Activated CD4-positive, CD25-positive, alpha-beta regulatory T cell (primary cell): ENCODE measurements around the gene STK10.

ENCODE experiments used
- DNase-seq, 4 experiments: peaks; one replicate each; lab custom pipeline; 2025; lab: John Stamatoyannopoulos, UW

Gene STK10

GRCh38 chr5:172188893-172189692, 1.1 kb upstream of the STK10 start:
- no peak for DNase-seq

GRCh38 chr5:172187118-172188032, 649 bp downstream of the STK10 start:
- DNase-seq: peak; percentile 18 to 44 (median 42)

- no peak for DNase-seq
These were observed 1.8 kb downstream of the STK10 start for GRCh38 chr5:172186114-172186695.

- DNase-seq: no peak
These were observed 2.9 kb downstream of the STK10 start for GRCh38 chr5:172185096-172185461.

- DNase-seq: no peak
These were observed 4.1 kb downstream of the STK10 start for GRCh38 chr5:172183881-172184280.

GRCh38 chr5:172182291-172182690, 5.7 kb downstream of the STK10 start:
- no peak for DNase-seq

GRCh38 chr5:172180936-172181335, 7.1 kb downstream of the STK10 start:
- no peak for DNase-seq

- peak in 2 of 4 experiments; percentile 14 to 21 for DNase-seq
These were observed 8.7 kb downstream of the STK10 start for GRCh38 chr5:172178991-172179989.

- no peak for DNase-seq
These were observed 9.6 kb downstream of the STK10 start for GRCh38 chr5:172178301-172178987.

- DNase-seq: no peak
These were observed 10.8 kb downstream of the STK10 start for GRCh38 chr5:172177176-172177575.

- DNase-seq: peak; percentile 56 to 89 (median 78)
These were observed 12.7 kb downstream of the STK10 start for GRCh38 chr5:172175263-172175719.

GRCh38 chr5:172173564-172174153, 14.4 kb downstream of the STK10 start:
- DNase-seq: peak in 1 of 4 experiments; percentile 34

GRCh38 chr5:172172912-172173563, 15.0 kb downstream of the STK10 start:
- no peak for DNase-seq

GRCh38 chr5:172171118-172171517, 16.9 kb downstream of the STK10 start:
- no peak for DNase-seq

- DNase-seq: no peak
These were observed 17.7 kb downstream of the STK10 start for GRCh38 chr5:172170251-172170701.

GRCh38 chr5:172169216-172169615, 18.8 kb downstream of the STK10 start:
- no peak for DNase-seq

- DNase-seq: no peak
These were observed 19.7 kb downstream of the STK10 start for GRCh38 chr5:172168311-172168710.

GRCh38 chr5:172167895-172168294, 20.1 kb downstream of the STK10 start:
- DNase-seq: no peak

GRCh38 chr5:172166030-172166826, 21.8 kb downstream of the STK10 start:
- no peak for DNase-seq
